Measurements from ENCODE around the gene RAD18. TPM values are rescaled to one million over a fixed set of nuclear protein-coding genes. Genes with fewer than 3 reads are reported as not detected.

The RAD18 gene
- total RNA-seq, 1 experiment from 2014 or later = 13.8 TPM

DNA sequence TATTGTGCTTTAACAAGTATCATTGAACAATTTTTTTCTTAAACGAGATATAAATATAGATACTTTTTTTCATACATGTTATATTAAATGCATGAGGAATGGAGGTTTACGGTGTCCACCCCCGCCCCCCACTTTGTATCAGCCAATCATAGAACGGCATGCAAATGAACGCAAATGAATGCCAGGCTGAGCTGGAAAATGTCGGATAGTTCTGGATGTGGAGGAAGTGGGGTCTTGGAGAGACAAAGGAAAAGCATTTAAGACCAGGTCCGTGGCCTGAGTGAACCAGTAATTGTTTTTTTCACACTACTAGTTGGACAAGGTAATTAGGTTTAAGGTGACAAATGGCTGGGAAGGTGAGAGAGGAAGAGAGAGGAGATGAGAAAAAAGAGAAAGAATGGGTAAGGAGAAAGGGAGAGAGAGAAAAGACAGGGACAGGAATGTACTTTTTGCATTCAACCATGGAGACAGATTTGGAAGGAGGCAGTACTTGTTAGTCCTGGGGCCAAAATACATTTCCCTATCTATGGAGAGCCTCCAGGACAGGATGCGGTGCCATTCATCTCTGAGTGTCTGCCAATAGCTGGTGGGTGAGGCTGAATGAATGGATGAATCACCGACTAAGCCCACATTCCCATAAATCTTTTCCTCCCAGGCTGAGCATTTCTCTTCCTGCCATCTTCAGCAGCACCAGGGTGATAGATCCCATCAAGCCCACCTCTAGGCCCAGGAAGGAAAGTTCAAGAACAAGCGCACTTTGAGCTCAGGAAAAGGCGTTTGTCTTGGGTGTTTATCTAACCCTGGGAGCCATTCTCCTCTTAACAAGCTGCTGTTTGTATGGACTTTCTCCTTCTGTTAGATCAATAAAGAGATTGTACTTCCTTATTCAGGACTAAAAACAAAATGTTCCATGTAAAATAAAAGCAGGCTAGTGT, 1.4 kb upstream of the RAD18 start:
- POLR2A ChIA-PET = interaction anchor here (0.6 kb wide), 1 partner anchor 247 kb away, joined by 4 read pairs; no protein-coding TSS in a partner anchor
- TF ChIP-seq TCF7L2 (IDR thresholded peaks at IDR 0.05; ENCODE audit: low read depth, low read length) (0 out of 2 replicates have a peak, but pooled peaks have one; percentile 27), SIN3A (IDR thresholded peaks at IDR 0.05; ENCODE audit: borderline replicate concordance, insufficient read depth, low read depth, low read length) (no peak), POLR2AphosphoS5 (IDR thresholded peaks at IDR 0.05; ENCODE audit: low read depth, low read length) (no peak)
- TF ChIP-seq, protein P1, sequence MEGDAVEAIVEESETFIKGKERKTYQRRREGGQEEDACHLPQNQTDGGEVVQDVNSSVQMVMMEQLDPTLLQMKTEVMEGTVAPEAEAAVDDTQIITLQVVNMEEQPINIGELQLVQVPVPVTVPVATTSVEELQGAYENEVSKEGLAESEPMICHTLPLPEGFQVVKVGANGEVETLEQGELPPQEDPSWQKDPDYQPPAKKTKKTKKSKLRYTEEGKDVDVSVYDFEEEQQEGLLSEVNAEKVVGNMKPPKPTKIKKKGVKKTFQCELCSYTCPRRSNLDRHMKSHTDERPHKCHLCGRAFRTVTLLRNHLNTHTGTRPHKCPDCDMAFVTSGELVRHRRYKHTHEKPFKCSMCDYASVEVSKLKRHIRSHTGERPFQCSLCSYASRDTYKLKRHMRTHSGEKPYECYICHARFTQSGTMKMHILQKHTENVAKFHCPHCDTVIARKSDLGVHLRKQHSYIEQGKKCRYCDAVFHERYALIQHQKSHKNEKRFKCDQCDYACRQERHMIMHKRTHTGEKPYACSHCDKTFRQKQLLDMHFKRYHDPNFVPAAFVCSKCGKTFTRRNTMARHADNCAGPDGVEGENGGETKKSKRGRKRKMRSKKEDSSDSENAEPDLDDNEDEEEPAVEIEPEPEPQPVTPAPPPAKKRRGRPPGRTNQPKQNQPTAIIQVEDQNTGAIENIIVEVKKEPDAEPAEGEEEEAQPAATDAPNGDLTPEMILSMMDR (IDR thresholded peaks at IDR 0.05) = no peak
- TF ChIP-seq, protein P2, sequence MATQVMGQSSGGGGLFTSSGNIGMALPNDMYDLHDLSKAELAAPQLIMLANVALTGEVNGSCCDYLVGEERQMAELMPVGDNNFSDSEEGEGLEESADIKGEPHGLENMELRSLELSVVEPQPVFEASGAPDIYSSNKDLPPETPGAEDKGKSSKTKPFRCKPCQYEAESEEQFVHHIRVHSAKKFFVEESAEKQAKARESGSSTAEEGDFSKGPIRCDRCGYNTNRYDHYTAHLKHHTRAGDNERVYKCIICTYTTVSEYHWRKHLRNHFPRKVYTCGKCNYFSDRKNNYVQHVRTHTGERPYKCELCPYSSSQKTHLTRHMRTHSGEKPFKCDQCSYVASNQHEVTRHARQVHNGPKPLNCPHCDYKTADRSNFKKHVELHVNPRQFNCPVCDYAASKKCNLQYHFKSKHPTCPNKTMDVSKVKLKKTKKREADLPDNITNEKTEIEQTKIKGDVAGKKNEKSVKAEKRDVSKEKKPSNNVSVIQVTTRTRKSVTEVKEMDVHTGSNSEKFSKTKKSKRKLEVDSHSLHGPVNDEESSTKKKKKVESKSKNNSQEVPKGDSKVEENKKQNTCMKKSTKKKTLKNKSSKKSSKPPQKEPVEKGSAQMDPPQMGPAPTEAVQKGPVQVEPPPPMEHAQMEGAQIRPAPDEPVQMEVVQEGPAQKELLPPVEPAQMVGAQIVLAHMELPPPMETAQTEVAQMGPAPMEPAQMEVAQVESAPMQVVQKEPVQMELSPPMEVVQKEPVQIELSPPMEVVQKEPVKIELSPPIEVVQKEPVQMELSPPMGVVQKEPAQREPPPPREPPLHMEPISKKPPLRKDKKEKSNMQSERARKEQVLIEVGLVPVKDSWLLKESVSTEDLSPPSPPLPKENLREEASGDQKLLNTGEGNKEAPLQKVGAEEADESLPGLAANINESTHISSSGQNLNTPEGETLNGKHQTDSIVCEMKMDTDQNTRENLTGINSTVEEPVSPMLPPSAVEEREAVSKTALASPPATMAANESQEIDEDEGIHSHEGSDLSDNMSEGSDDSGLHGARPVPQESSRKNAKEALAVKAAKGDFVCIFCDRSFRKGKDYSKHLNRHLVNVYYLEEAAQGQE (IDR thresholded peaks at IDR 0.05; ENCODE audit: insufficient read depth in 1 of 2, low read depth in 2 of 2, low read length in 1 of 2) = no peak
- CTCF ChIA-PET = interaction anchor here (0.6 kb wide), 1 partner anchor 339 kb away, joined by 6 read pairs; no protein-coding TSS in a partner anchor
- Histone ChIP-seq H3K27me3 (ENCODE audit: control insufficient read depth, insufficient read depth, low read length) (no peaks in the 10 kb centered on the region), H3K27ac (ENCODE audit: low read length) (peak overlapping the region; percentile 23; the same call in 1 of the 2 replicates), H3K4me3 (ENCODE audit: low read depth in 2 of 2, low read length in 2 of 2) (no peak overlapping the region), H3K9me3 (ENCODE audit: control insufficient read depth, insufficient read depth, low read depth, low read length) (no peaks in the 10 kb centered on the region), H3K36me3 (ENCODE audit: control insufficient read depth, insufficient read depth, low read length) (no peaks in the 10 kb centered on the region), H3K4me1 (ENCODE audit: control insufficient read depth, insufficient read depth, low read length) (peaks cover 21% of the 10 kb centered on the region)
- BruUV-seq (replicated peaks) = no TSS peak
- DNase-seq (ENCODE audit: low read depth, low spot score) = no peak
- intact Hi-C loops (cut with micrococcal nuclease; ENCODE audit: unreplicated experiment) = no loop called here
- in situ Hi-C loops (cut with HindIII; ENCODE audit: low pct_unique_long_range_greater_than_20kb, low sequenced_read_pairs) = no loop called here
- ATAC-seq = peak; percentile 64

DNA sequence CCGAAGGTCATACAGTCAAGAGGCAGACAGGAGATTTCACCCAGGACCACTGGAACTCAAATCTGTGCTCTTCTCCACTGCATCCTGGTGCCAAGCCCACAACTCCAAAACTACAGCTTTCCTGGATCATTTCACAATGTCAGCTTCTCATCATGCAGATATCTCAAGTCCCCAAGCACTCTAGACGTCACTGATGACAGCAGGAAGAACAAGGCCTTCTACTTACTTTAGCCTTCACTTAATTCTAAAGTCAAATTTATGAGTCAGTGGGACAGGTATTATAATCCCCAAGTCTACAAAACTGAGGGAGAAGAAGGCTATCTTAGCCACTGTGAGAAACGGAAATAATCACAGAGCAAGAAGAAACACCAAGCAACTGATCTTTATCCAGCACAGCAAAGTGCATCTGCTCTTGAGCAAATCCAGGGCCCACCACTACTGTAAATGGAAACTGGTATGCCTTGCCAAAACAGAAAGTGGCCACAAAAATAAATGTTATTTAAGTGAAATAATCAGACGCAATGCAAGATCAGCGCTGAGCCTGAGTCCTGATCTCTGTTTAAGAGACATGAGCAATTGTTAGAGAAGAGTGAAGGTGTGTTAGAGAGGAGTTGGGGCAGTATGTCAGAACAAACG, 928 bp downstream of the RAD18 start:
- Histone ChIP-seq H3K4me3 (ENCODE audit: low read depth in 2 of 2, low read length in 2 of 2) (peak overlapping the region; percentile 74 to 95), H3K9me3 (ENCODE audit: control insufficient read depth, insufficient read depth, low read depth, low read length) (no peaks in the 10 kb centered on the region), H3K4me1 (ENCODE audit: control insufficient read depth, insufficient read depth, low read length) (peaks cover 21% of the 10 kb centered on the region), H3K27me3 (ENCODE audit: control insufficient read depth, insufficient read depth, low read length) (no peaks in the 10 kb centered on the region), H3K36me3 (ENCODE audit: control insufficient read depth, insufficient read depth, low read length) (peaks cover 4% of the 10 kb centered on the region; the same call in 1 of the 2 replicates), H3K27ac (ENCODE audit: low read length) (peak overlapping the region; percentile 90)
- no TSS peak for BruUV-seq (replicated peaks)
- DNase-seq (ENCODE audit: low read depth, low spot score) = no peak
- CTCF ChIA-PET = no interaction called here
- intact Hi-C loops (cut with micrococcal nuclease; ENCODE audit: unreplicated experiment) = loop anchor here (2.0 kb wide), 1 partner anchor 194 kb away; the partner anchor contains the start of gene OXTR
- in situ Hi-C loops (cut with HindIII; ENCODE audit: low pct_unique_long_range_greater_than_20kb, low sequenced_read_pairs) = no loop called here
- POLR2A ChIA-PET = no interaction called here
- no peak for ATAC-seq
- TF ChIP-seq, protein P1 (IDR thresholded peaks at IDR 0.05) = no peak
- TF ChIP-seq SIN3A (IDR thresholded peaks at IDR 0.05; ENCODE audit: borderline replicate concordance, insufficient read depth, low read depth, low read length) (no peak), POLR2AphosphoS5 (IDR thresholded peaks at IDR 0.05; ENCODE audit: low read depth, low read length) (no peak), TCF7L2 (IDR thresholded peaks at IDR 0.05; ENCODE audit: low read depth, low read length) (no peak)
- TF ChIP-seq, protein P2 (IDR thresholded peaks at IDR 0.05; ENCODE audit: insufficient read depth in 1 of 2, low read depth in 2 of 2, low read length in 1 of 2) = no peak

All from Panc1 (cell line).